GM18526 (cell line): ENCODE measurements around the gene ERCC1.

Experiments
- POLR2A ChIP-seq: IDR thresholded peaks from 3 replicates; pipeline ENCODE4 v1.6.1; 2011; ENCODE audit not compliant: insufficient read length; ENCODE audit errors: extremely low read depth

ERCC1 gene

DNA sequence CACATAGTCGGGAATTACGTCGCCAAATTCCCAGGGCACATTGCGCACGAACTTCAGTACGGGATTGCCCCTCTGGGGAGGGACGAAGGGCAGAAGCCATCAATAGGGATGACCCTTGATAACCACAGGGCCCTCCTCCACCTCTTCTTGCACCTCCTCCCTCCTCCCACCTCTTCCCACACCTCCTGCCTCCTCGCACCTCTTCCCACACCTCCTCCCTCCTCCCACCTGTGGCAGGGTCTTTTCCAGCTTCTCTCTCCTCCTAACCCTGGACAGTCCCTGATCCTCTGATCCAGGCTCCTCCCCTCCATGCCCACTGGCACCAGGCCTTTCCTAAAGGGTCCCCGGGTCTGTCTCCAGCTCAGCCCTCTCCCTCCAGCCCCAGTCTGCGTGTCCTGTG lies 3.4 kb downstream of the ERCC1 start:
- TF ChIP-seq POLR2A: no peak

DNA sequence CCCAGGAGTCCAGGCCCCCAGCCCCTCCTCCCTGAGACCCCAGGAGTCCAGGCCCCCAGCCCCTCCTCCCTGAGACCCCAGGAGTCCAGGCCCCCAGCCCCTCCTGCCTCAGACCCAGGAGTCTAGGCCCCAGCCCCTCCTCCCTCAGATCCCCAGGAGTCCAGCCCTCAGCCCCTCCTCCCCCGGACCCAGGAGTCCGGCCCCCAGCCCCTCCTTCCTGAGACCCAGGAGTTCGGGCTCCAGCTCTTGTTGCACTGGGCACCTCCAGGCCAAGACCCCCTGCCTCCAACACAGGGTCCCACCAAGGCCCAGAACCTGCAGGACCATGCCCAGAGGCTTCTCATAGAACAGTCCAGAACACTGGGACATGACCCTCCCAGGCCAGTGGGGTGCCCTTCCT lies 3.8 kb downstream of the ERCC1 start:
- TF ChIP-seq POLR2A: no peak

DNA sequence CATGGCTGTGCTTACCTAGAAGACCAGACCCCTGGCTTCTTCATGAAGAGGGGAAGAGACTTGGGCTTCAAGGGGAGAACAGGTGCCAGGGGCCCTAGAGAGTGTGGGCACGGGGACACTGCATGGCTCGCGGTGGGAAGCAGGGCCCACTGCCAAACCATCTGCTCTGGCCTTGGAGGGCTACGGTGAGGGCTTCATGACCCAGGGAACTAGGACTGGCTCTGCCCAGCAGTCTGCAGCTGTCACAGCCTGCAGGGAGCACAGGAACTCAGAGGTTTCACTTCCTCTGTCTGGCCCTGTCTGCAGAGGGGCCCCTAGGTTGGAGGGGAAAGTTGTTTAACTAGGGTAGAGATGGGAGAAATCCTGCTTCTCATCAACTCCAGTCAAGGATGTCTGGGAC lies 4.3 kb downstream of the ERCC1 start:
- no peak for TF ChIP-seq POLR2A

DNA sequence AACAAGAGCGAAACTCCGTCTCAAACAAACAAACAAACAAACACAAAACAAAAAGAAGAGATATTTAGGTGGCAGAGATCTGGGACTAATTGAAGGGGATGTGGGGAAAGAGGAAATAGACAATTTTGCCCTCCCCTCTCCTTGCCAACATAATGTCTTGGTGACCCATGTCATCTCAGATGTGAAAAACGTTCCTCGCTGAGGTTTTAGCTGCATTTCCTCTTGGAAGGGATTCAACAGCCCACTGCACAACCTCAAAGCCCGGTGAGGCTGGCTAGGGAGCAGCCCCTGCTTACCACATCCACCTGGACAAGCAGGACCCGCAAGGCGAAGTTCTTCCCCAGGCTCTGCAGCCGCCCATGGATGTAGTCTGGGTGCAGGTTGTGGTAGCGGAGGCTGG lies 4.9 kb downstream of the ERCC1 start:
- no peak for TF ChIP-seq POLR2A

DNA sequence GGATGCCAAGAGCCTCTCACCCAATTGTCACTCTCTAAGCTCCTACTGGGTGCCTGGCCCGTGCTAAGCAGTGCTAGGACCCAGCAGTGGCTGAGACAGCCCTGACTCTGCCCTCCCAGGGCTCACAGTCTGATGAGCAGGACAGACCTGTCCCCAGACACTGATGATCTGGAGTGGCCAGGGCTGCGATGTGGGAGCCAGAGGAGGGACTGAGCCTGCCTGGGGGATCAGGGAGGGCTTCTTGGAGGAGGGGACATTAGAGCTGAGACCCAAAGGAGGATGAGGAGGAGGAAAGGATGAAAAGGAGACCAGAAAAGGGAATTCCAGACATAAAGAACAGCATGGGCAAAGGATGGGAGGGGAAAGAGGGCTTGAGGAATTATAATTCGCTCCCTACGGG lies 6.6 kb downstream of the ERCC1 start:
- no peak for TF ChIP-seq POLR2A

DNA sequence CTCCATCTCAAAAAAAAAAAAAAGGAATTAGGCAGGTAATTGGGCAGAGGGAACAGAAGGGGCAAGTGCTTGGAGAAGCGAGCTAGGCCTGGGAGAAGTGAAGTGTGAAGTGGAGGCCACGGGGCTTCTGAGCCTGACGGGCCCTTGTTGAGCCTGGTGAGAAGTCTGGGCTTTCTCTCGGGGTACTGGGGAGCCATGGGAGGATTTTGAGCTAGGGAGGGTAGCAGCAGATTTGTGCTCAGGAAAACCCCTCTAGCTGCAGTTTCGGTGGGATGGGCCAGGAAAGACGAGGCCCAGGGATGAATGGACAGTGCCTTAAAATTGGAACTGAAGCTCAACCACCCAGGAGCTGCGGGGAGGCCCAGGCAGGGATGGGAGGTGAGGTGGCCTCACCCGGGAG lies 9.2 kb downstream of the ERCC1 start:
- no peak for TF ChIP-seq POLR2A

DNA sequence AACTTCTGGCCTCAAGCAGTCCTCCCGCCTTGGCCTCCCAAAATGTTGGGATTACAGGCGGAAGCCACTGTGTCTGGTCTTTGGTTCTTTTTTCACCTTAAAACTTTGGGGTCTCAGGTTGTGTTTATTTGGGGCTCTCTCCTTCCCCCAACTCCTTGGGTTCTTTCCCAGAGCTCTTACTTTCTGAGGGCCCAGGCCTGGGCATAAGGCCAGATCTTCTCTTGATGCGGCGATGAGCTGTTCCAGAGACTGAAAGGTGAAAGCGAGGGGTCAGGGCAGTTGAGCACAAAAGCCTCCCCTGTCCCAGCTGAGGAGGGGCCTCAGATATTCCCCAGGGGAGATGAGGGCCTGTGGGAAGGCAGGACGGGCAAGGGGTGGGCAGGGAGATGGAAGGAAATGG lies 10.2 kb downstream of the ERCC1 start:
- TF ChIP-seq POLR2A: no peak

DNA sequence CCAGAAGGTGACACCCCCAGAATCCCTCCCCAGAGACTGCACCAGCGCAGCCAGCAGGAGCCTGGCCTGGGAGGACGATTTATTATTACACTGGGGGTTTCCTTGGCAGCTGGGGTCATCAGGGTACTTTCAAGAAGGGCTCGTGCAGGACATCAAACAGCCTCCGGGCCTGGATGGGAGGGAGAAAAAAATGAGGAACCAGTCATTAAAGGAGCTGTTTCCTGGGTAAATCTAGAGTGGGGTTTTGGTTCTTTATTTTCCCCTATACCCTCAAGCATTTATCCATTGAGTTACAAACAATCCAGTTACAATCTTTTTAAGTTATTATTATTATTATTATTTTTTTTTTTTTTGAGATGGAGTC lies 14.2 kb downstream of the ERCC1 start:
- no peak for TF ChIP-seq POLR2A

DNA sequence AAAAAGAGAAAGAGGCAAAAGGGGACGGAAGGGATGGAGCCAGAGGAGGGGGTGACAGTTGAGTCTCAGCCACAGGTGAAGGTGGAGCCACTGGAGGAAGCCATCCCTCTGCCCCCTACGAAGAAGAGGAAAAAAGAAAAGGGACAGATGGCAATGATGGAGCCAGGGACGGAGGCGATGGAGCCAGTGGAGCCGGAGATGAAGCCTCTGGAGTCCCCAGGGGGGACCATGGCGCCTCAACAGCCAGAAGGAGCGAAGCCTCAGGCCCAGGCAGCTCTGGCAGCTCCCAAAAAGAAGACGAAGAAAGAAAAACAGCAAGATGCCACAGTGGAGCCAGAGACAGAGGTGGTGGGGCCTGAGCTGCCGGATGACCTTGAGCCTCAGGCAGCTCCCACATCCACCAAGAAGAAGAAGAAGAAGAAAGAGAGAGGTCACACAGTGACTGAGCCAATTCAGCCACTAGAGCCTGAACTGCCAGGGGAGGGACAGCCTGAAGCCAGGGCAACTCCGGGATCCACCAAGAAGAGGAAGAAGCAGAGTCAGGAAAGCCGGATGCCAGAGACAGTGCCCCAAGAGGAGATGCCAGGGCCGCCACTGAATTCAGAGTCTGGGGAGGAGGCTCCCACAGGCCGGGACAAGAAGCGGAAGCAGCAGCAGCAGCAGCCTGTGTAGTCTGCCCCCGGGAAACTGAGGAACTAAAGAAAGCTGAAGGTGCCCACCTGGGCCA lies 14.7 kb downstream of the ERCC1 start:
- TF ChIP-seq POLR2A: no peak

DNA sequence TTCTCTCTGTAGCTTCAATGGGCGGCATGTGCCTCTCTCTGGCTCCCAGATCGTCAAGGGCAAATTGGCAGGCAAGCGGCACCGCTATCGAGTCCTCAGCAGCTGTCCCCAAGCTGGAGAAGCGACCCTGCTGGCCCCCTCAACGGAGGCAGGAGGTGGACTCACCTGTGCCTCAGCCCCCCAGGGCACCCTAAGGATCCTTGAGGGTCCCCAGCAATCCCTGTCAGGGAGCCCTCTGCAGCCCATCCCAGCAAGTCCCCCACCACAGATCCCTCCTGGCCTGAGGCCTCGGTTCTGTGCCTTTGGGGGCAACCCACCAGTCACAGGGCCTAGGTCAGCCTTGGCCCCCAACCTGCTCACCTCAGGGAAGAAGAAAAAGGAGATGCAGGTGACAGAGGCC lies 15.6 kb downstream of the ERCC1 start:
- no peak for TF ChIP-seq POLR2A

DNA sequence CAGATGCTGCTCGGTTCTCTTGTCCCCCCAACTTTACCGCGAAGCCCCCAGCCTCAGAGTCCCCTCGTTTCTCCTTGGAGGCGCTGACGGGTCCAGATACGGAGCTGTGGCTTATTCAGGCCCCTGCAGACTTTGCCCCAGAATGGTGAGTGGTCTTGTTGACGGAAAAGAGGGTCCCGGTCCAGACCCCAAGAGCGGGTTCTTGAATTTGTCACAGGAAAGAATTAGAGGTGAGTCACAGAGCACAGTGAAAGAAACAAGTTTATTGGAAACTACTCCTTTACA lies 16.7 kb downstream of the ERCC1 start:
- TF ChIP-seq POLR2A: no peak

DNA sequence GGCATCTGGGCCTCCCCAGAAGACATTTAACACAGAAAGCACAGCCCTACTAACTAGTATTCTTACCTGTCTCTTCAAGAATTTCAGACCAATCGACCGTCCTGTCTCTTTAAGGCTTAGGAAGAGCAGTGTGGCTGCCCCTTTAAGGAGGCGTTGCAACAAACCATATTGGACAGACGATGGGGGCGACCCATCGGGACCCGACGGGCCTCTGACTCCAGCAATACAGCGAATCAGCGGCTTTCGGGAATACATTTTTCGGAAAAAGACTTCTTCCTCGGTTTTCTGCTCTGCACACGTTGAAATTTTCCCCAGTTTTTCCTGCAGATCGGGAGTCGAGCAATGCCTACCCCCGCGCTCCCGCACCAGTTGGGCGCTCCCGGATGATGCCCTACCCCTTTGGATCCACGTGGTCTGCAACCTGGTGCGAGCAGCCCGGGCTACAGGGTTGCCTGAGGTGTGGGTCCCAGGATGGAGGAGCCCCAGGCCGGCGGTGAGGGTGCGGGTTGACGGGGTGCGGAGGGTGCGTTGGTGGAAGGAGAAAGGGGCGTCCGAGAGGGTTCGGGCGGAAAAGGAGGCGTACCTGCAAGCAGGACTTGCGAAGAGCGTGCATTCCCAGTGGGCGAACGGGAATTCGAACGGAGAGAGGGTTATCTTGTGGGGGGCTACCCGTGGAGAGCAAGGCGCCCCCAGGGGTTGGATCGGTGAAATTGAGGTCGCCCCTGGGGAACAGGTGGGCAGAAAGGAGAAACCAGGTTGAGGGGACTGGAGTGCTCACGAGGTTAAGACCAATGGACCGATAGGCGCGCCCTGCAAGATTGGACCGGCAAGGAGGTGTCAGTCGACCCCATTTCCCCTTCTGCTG lies 17.3 kb downstream of the ERCC1 start, which contains the start of gene POLR1G:
TSS of gene POLR1G (plus strand) at position 419 of the 865 bp plus-strand sequence. CDS start at position 472, 53 bp downstream.
- peak; percentile 76 for TF ChIP-seq POLR2A

DNA sequence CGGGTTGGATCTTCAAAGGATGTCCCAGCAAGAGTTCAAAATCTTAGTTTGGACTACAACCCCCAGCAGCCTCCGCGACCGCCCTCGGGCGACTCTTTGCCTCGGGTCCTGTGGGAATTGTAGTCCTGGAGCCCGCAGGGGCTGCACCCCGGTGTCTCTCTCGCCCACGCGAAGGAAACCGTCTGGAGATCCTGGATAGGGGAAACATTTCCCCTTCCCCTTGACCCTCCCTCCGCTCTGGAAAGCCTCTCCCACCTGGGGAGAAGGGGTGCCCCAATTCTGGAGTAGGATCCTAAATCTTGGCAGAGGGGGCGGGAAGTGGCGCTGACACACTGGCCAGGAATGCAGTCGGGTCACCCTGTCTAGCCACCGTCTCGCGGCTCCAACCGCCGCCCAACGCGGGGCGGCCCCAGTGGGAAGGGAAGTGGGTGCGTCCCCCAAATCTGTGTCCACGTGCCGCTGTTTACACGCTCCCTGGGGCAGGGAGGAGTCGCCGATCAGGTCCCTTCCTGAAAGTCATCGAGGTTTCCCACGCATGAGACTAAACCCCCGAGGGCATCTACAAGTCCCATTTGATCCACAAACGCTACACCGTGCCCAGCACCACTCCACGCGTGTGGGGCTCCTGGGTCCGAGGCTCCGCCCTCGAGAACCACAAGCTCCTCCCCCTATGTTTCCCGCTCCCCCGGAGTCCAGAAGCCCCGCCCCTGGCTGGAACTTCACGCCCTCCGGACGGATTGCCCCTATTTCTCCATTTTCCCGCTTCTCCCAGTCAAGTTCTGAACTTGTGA lies 18.1 kb downstream of the ERCC1 start:
- TF ChIP-seq POLR2A: peak; percentile 23

DNA sequence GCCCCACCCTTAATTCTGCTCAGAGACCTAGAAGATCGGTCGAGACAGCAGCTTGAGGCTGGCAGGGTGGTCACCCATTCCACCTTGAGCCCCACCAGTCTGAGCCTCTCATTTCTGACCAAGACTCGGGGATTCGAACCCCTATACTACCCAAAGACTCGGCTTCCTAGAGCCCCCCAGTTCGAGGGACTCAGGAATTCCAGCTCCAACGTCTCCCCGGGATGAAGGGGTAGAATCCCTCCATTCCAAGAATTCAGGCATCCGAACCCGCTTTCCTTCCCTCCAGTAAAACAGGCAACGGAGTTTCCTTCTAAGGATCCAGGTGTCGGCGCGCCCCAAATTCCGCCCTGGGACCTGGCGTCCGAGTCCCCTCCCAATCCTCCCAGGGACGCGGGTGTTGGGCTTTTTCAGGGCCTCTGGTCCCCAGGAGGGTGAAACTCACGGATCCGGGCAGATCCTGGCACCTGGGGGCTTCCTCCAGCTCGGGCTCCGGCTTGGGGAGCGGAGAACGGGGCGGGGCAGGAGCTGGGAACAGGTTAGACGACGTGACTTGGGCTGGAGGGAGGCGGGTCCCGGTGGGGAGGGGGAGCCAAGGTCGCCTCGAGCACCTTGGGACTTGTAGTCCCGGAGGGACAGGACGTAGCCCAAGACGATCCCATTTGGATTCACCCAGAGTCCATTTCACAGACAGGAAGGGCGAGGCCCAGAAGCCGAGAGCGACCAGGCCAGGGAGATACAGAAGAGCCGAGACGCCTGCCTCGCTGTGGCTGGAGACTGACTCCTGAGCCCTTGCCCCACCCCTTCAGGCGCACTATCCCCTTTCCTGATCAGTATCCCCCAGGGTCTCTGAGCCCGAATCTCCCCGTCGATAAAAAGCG lies 18.9 kb downstream of the ERCC1 start, which contains the start of gene PPP1R13L:
TSS of gene PPP1R13L (minus strand) at position 513 of the 878 bp plus-strand sequence. CDS start 6,751 bp downstream, outside the sequence.
- no peak for TF ChIP-seq POLR2A
